GM19025 (cell line): ENCODE results near the gene PWP2.

Experiments
- ATAC-seq: cut with Tn5 transposase; IDR thresholded peaks from one replicate; pipeline ENCODE4 v1.9.1; 2021; ENCODE audit warnings: mild to moderate bottlenecking, low read depth, moderate library complexity; ENCODE audit not compliant: unreplicated experiment

The PWP2 gene

DNA sequence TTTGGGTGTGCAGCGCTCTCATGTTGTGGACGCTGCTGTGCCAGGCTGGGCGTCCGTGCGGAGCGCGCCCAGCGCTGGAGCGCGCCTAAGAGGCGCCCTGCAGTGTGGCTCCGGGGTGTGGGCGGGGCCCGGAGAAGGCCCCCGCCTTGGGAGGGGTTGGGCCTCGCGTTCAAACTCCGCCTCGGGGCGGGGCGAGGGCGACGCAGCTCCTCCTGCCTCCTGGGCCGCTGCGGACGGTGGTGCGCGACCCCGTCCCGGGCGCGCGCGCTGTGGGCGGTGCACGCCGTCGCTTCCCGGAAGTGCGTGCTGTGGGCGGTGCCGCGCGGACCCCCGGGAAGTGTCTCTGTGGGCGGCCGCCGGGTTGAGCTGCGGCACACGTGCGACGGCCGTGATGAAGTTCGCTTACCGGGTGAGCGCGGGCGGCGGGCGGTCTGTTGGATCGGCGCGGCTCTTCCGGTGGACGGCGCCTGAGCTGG lies at the start of gene PWP2:
TSS of gene PWP2 (plus strand) at position 374 of the 476 bp plus-strand sequence. CDS start at position 392, 18 bp downstream.
- peak; percentile 79 for ATAC-seq

DNA sequence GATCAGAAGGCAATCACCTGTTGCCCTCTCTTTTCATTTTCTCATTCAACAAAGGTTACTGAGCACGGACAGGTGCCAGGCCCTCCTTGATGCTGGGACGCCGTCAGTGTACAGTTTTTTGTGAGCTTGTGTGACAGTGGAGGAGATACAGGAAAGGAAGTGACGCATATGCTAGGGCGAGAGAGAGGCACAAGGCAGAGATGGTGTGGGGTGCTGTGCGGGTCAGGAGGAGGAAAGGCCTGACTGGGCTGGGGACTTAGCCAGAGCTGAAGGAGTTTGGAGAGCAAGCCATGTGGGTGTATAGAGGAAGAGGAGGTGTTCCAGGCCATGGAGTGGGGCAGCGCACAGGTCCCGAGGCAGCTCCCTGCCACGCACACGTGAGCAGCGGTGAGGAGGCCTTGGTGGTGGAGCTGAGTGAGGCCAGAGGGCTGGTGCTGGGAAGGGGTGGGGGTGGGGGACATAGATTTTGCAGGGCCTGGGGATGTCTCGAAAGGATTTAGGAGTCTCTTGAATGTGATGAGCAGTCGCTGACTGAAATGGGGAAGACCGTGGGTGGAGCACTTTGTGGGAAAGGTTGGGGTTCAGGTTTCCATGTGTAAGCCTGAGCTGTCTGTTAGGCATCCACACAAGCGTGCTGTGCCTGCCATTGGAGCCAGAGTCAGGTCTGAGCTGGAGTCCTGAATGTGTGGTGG lies 49.1 kb upstream of the PWP2 start:
- no peak for ATAC-seq

DNA sequence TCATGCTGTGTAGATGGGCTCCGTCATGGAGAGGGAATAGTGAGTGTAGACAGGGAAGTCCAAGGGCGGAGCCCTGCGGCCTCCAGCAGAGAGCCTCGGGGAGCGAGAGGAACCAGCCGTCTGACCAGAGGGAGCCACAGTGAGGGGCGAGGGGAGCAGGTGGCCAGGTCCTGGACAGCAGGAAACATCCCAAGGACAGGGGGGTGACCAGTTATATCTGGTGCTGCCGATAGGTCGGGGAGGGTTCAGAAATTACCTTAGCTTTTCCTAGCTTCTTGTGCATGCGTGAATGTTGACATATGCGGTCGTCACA lies 48.6 kb upstream of the PWP2 start:
- no peak for ATAC-seq

DNA sequence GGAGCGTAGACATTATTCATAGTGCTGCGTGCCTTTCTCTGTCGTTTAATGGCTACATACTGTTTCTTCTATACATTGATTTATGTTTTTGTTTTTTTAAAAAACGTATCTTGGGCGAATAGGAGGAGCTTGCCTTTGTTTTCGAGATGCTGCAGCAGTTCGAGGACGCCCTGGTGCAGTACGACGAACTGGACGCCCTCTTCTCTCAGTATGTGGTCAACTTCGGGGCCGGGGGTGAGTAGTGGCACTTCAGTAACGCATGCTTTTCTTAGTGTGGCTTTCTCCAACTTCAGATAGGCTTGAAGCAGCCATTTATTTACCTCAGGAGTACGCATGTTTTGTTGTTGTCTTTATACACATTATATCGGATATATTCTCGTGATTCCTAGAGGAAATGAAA lies 48.2 kb upstream of the PWP2 start:
- ATAC-seq, result no peak

DNA sequence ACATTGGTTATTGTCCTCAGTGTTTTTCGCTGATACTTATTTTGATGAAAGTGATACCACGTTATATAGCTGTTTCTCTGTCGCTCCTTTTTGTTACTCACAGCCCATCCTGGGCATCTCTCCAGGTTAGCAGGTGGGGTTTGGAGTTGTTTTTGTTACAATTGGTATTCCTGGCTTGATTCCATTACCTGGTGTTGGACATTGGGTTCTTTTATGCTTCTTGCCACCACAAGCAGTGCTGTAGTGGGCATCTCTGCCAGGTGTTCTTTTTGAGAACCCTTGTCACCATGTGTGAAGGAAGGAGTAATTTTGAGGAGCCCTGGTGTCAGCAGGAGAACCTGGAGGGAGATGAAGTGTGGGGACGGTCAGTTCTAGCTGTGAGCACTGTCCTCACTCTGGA lies 47.5 kb upstream of the PWP2 start:
- no peak for ATAC-seq

DNA sequence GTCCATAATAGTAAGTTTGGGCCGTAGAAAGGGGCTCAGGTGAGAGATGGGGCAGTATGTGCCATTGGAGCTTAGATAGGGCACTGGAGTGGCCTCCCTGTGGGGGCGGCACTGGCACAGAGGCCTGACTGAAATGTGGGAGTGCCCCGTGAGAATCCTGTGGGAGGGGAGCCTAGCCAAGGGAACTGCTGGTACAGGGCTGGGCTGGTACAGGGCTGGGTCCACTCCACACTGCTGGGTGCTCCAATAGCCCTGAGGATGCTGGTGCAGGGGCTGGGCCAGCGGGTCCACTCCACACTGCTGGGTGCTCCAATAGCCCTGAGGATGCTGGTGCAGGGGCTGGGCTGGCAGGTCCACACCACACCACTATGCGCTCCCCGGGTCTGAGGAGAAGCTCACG lies 44.8 kb upstream of the PWP2 start:
- ATAC-seq, result no peak

DNA sequence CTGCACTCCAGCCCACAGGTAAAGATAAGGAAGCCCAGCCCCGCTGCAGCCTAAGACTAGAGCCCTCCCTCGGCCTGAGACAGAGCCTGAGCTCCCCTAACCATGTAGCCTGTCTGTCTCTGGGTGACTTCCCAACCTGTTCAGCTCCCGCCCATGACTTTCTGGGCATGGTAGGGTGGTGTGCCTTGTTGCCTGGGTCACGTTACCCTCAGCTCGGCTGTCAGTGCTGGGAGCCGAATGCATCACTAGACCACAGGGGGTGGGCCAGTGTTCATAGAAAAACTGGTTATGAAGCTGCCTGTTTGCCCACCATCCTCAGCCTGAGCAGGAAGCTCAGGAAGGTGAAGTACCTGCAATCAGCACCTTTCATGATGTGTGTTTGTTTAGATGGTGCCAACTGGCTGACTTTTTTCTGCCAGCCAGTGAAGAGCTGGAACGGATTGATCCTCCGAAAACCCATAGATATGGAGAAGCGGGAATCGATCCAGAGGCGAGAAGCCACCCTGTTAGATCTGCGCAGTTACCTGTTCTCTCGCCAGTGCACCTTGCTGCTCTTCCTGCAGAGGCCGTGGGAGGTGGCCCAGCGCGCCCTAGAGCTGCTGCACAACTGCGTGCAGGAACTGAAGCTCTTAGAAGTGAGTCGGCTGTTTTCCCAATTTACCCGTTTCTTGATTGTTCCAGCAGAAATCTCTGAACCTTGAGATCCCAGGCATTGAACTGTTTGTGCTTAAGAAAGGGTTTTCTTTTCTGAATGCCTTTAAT lies 43.9 kb upstream of the PWP2 start:
- no peak for ATAC-seq

DNA sequence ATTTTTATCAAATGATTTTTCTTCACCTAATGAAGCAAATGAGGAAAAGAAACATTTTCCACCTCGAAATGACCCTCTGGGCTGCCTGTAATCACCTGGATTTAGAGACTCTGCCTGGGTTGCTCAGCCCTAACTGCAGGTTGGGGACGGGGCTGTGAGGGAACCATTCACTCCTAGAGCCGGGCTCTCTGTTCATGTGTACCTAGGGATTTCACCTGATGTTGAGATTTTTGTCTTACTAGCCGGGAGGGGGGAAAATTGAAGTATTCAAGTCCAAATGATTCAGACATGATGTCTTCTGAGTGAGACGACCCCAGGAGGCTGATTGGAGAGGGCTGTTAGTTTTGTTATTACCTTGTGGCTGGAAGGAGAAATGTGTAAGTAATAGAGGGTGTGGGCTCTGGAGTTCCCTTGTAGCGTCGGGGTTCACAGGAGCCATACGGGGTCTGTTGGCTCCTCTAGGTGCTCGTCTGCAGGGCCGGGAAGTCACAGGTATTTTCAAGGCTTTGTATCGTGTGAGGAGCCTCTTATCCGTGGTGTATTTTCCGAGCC lies 42.3 kb upstream of the PWP2 start:
- ATAC-seq, result no peak

DNA sequence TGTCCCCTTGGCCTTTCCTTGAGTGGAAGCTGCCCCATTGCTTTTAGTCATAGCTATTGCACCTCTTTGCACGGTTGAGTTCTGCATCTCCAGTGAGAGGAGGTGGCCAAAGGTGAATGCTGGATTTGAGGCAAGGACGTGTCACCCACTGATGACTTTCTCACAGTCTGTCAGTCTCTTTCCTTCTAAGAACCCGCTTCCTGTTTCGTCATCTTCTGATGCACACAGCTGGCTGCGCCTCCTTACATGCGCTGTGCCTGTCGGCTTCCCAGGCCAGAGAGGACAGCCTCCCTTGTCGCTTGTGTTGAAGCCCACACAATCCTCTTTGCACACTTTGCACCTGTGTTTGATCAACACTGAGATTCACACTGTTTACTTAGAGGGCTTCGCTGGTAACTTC lies 41.8 kb upstream of the PWP2 start:
- peak; percentile 61 for ATAC-seq

DNA sequence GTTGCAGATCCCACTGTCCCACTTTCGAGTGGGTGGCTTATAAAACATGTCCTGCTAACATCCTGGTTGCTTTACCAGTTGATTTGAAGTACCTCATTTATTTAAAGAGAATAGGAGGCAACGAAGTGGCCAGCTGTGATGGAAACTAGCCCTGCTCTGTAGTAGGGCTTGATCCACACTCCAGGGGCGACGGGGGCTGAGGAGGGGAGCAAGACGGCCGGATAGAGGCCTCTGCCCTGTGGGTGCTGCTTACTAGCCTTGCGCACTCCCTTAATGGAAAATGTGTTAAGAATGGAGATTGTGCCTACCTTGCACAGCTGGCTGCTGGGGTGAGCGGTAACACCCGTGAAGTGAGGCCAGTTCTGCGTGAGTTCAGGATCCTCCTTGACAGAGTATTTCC lies 41.1 kb upstream of the PWP2 start:
- no peak for ATAC-seq

DNA sequence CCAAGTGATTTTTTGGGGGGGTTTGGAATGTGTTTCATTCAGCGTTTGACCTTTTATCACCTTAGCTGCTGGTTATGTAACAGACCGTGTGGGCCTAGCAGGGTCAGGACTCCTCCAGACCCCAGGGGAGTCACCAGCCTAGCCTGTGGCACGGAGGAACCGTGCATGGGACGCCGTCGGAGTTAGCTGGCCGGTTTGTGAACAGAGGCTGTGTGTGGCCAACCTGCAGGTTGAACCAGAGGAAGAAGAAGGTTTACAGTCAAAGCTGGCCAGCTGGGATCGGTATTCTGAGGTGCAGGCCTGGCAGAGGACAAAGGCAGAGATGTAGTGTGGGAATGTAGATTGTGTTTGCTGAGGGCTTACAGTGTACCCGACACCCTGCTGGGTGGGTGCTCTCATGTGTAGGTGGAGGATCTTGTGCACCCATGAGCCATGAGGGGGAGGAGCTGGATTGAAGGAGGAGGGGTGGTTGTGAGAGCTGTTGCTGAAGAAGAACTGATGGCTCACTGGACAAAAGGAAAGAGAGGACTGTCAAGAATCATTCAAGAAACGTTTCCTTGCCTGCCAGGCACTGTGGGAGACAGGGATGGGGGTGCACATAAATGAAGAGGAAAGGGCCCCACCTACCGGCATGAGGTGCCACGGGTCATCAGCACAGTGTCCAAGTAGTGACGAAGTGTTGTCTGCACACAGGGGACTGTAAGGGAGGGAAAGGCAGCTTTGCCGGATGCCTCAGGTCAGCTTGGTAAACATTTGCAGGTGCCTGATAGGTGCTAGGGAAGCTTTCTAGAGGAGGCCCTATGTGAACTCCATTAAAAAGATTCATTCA lies 40.0 kb upstream of the PWP2 start:
- no peak for ATAC-seq

DNA sequence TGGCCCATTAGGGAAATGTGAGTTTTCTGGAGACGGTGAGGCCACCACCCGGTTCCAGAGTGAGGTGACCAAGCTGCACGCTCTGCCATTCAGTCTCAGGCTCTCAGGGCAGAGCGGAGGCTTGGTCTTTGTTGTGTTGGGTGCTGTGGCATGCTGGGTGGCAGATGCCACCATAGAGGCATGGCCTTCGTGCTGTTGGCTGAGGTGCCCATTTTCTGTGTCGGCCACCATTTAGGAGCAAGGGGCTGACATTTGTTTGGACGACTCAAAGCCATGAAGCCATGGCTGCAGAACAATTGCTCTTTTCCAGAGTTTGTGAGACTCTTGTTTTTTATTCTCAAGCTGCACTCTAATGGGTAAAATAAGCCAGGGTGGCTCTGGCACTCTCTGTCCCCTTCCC lies 36.8 kb upstream of the PWP2 start:
- no peak for ATAC-seq

DNA sequence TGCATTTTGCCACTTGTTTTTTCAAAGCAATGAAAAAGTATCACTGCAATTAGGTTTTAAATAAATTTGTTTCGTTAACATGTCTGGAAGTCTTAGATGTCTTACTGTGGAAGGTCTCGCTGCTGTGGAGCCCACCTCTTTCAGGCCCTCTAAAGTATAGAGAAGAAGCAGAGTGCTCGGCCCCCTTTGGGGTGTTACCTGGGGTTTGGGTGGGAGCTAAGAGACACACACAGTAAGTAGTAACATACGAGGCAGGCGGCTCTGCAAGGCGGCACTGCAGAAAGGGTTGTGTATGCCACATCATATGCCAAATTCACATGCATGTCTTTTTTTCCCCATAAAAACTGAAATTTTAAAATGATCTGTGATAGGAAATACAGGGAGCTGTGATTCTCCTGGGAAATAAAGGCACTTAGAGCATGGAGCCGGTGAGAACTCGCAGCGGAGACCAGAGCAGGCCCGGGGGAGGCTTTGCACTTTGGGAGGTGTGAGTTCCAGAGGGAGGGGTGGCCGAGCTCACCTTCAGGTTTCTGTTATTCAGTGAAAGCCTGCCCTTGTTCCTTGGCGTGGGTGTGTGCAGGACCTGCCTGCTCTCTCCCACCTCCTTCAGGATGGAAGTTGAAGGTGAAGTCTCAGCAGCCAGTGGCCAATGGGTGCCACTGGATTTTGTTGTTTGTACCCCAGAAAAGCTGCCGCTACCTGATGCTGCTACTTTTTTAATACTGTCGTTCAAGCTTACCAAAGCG lies 35.7 kb upstream of the PWP2 start:
- ATAC-seq, result no peak

DNA sequence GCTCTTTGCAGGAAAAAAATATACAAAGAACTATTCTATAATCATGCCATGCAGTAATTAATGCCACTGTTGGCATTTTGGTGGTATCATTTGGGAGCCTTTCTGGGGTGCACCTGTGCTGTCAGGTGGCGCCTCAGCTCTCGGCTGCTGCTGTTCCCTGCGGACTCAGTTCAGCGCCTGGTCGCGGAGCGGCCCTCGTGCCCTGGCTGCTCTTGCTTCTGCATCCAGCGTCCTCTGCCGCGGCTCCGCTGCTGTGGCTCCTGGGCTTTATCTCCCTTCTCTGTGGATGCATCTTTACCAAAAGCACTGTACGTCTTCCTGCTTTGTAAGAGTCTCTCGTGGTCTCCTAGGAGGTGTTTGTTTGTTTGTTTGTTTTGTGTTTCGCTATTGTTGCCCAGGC lies 35.1 kb upstream of the PWP2 start:
- no peak for ATAC-seq

DNA sequence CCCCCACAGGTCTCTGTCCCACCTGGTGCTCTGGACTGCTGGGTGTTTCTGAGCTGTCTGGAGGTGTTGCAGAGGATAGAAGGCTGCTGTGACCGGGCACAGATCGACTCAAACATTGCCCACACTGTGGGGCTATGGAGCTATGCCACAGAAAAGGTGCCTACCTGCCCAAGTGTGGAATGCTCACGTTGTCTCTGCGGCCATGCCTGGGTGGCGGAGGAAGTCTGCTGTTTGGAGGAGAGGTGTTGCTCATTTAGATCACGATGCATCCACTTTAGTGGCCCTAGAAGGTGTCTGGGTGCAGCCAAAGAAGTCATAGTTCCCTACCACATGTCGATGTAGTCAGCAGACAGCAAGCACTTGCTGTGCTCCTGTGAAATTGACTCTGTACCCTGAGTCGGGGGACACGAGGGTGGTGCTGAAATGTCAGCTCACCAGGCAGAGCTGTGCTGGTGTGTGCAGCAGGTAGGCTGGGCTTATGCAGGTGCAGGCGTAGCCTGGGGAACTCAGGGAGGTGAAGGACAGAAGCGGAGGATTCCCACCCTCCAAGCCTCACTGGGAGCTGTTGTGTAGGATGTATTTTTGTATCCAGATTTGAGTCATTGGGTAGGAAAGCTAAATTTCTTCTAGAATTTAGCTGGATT lies 32.8 kb upstream of the PWP2 start:
- no peak for ATAC-seq

DNA sequence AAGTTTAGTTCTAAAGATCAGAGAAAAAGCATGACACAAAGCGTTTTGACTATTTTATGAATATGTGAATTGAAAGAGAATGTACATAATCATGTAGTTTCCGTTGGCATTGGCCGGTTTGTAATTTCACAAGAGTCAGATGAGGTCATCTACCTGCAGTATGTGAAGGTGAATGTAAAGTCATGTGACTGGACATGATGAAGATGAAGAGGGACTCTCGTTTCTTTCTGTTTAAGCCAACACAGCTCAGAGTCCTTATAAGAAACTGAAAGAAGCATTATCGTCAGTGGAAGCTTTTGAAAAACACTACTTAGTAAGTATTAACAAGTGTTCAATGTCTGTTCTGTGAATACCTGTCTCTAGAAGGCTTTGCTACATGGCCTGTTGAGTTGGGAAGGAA lies 30.9 kb upstream of the PWP2 start:
- no peak for ATAC-seq

DNA sequence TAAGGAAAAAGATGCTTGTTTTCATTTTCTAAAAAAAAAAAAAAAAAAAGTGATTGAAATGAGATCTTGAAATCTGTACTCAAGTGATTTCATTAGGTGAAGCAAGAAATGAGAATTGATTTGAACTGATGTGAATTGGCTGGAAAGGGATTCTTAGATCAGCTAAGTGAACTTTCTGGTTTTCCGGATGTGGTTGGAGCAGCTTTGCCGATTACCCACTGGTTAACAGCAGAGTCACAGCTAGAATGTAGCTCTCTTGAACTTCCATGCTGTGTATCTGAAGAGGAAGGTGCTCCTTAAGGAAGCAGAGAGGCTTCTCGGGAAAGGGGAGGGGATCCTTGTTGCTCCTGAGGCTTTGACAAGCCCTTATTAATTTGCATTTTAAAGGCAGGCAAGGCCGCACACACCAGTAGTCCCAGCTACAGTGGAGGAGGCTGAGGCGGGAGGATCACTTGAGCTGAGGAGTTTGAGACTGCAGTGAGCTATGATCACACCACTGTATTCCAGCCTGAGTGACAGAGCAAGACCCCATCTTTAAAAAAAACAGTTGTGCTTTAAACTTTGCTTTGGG lies 28.7 kb upstream of the PWP2 start:
- no peak for ATAC-seq

DNA sequence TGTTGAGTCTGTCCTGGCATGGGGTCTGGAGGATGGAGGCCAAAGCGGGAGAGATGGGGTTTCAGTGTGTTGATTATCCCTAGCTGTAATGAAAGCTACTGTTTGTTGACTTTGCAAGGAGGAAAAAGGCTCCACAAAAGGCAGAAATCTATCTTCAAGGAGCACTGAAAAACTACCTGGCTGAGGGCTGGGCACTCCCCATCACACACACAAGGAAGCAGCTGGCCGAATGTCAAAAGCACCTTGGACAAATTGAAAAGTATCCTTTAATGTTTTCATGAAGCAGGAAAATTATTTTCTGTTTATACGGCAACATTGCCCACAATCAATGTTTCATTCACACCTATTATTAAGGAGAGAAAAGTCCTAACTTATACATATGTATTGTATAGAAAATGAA lies 27.8 kb upstream of the PWP2 start:
- ATAC-seq, result no peak

DNA sequence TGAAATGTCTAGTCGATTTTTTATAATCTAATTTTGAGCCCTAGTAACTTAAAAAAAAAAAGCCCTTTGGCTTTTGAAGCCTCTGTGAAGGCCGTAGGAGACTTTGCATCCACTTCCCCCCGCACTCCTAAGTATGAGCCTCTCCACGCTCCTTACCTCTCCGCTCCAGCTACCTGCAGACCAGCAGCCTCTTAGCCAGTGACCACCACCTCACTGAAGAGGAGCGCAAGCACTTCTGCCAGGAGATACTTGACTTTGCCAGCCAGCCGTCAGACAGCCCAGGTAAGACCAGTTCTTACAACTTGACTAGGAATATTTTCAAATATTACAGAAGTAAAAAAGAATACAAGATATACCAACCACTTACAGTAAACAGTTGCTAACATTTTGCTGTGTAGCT lies 27.4 kb upstream of the PWP2 start:
- ATAC-seq, result no peak
